ENCODE results near the gene SLC38A1.

DNA sequence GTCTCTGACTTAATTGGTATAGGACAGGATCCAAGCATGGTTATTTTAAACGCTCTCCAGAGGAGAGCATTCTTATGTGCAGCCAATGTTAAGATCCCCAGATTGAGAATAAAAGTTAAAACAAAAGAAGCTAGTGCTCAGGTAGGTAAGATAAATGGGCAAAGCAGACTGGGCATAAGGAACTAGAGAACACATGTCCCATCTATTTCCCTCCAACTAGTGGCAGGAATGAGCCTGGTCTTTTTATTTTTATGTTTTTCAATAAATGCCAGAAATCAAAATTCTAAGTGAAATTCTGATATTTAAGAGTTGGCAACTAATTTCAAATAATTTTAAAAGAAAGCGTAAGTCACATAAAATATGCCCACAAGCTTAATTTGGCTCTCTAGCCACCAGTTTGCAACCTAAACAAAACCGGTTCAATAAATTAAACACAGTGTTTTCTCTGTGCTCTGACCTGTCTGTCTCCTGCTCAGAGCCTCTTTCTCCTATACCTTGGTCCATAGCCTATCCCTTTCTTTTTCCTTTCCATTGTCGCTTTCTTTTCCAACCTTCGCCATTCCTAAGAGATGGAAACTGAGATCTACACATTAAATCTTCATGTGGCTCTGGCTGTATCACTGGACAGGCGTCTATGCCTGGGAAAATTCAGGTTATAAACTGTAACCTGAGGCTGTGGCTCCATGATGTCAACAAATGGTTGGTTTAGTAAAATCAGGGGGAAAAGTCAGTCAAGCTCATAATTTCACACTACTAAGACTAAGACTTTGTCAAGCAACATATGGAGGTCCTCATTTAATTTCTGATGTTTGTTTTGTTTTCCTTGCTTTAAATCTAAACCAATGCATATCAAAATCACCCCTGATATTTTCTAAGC is 5.5 kb downstream of the SLC38A1 start:
- TF ChIP-seq POLR2A (IDR thresholded peaks at IDR 0.05) (no peak), CTCF (IDR thresholded peaks at IDR 0.05) (peak in 1 of 6 experiments; percentile 10)

Data from upper lobe of left lung (tissue), 4 donors.